CD8-positive, alpha-beta memory T cell (primary cell): Measurements from ENCODE around the gene OPTC. TPM values are rescaled to one million over a fixed set of nuclear protein-coding genes. Genes with fewer than 3 reads are reported as not detected.

ENCODE experiments used
- CTCF ChIA-PET: fragments of 350-600 bp; sonication (Branson Sonifier 250); formaldehyde crosslinking; loops from one replicate; lab custom pipeline; 2021; ENCODE audit warnings: antibody characterized with exemption; lab: Charles Lee
- POLR2A ChIA-PET: fragments of 350-600 bp; sonication (Branson Sonifier 250); formaldehyde crosslinking; loops from one replicate; lab custom pipeline; 2021; ENCODE audit warnings: antibody characterized with exemption; lab: Charles Lee
- DNase-seq, 5 donors: peaks; one replicate each; pipeline versions ENCODE4 v3.0.0 to v3.0.0-alpha.2; 2020 to 2022; ENCODE audit warnings: mixed read lengths in 1 of 5
- H3K27ac ChIP-seq: one replicate; pipeline ENCODE4 v1.7.0; 2013; ENCODE audit warnings: low read depth, mild to moderate bottlenecking, low read length, moderate library complexity
- H3K27me3 ChIP-seq: 2 replicates; pipeline ENCODE4 v1.7.0; 2013; ENCODE audit warnings: low read length, mild to moderate bottlenecking; ENCODE audit not compliant: insufficient read depth, poor library complexity, severe bottlenecking
- H3K36me3 ChIP-seq: 2 replicates; pipeline ENCODE4 v1.7.0; 2013; ENCODE audit warnings: mild to moderate bottlenecking, low read length, moderate library complexity; ENCODE audit not compliant: insufficient read depth
- H3K4me1 ChIP-seq: 2 replicates; pipeline ENCODE4 v1.7.0; 2013; ENCODE audit warnings: mild to moderate bottlenecking, low read length, moderate library complexity; ENCODE audit not compliant: insufficient read depth
- H3K4me3 ChIP-seq: 2 replicates; pipeline ENCODE4 v1.7.0; 2013; ENCODE audit warnings: mild to moderate bottlenecking, low read length
- H3K9me3 ChIP-seq: 2 replicates; pipeline ENCODE4 v1.7.0; 2013; ENCODE audit warnings: mild to moderate bottlenecking, low read length
- H3K27ac Mint-ChIP-seq, 8 donors: one replicate each; pipeline ENCODE4 v1.8.0; 2020 to 2021; ENCODE audit warnings: mixed read lengths in 8 of 8, mild to moderate bottlenecking in 6 of 8, inconsistent platforms in 3 of 8, moderate library complexity in 3 of 8
- H3K27me3 Mint-ChIP-seq, 2 donors: one replicate each; pipeline ENCODE4 v1.8.0; 2020 to 2021; ENCODE audit warnings: mixed read lengths in 2 of 2, mild to moderate bottlenecking in 1 of 2, moderate library complexity in 1 of 2
- H3K36me3 Mint-ChIP-seq, 3 donors: one replicate each; pipeline ENCODE4 v1.8.0; 2020 to 2021; ENCODE audit warnings: mixed read lengths in 3 of 3, inconsistent platforms in 1 of 3, mild to moderate bottlenecking in 1 of 3
- H3K4me1 Mint-ChIP-seq, 3 donors: one replicate each; pipeline ENCODE4 v1.8.0; 2020 to 2021; ENCODE audit warnings: mixed read lengths in 3 of 3, inconsistent platforms in 1 of 3, mild to moderate bottlenecking in 1 of 3
- H3K4me3 Mint-ChIP-seq, 7 donors: one replicate each; pipeline ENCODE4 v1.8.0; 2020 to 2021; ENCODE audit warnings: mixed read lengths in 7 of 7, mild to moderate bottlenecking in 6 of 7, moderate library complexity in 4 of 7, inconsistent platforms in 2 of 7
- H3K9me3 Mint-ChIP-seq, 5 donors: one replicate each; pipeline ENCODE4 v1.8.0; 2020 to 2022; ENCODE audit warnings: mixed read lengths in 5 of 5, mild to moderate bottlenecking in 3 of 5, moderate library complexity in 2 of 5, inconsistent platforms in 1 of 5
- polyA plus RNA-seq: library from polyadenylated mRNA; unstranded; fragments of 300-500 nt; fragmentation: Illumina TruSeq; gene quantifications from one replicate; pipeline ENCODE4 v1.2.3, GENCODE V29; 2021
- total RNA-seq, 2 experiments: library from RNA; stranded (reverse); gene quantifications; one replicate each; pipeline ENCODE4 v1.2.3, GENCODE V29; 2021

Gene OPTC
- total and polyA plus RNA-seq, 3 experiments from 2014 or later = not detected

GRCh38 chr1:203507759-203508158 is 13.8 kb downstream of the OPTC start:
- no peaks in the 10 kb centered on the region for H3K9me3 Mint-ChIP-seq
- no peak for DNase-seq
- POLR2A ChIA-PET = no interaction called here
- peaks cover 3 to 10% of the 10 kb centered on the region in 2 donors for H3K27me3 Mint-ChIP-seq
- H3K27ac ChIP-seq = no peak overlapping the region
- no peaks in the 10 kb centered on the region for H3K36me3 ChIP-seq
- no peaks in the 10 kb centered on the region for H3K9me3 ChIP-seq
- CTCF ChIA-PET = interaction anchor here (0.7 to 1.2 kb wide), 5 partner anchors 9 to 240 kb away, joined by 3 to 6 read pairs (median 3); no protein-coding TSS in a partner anchor
- no peak overlapping the region for H3K4me3 Mint-ChIP-seq
- H3K4me1 ChIP-seq = peaks cover 6% of the 10 kb centered on the region
- no peaks in the 10 kb centered on the region for H3K27me3 ChIP-seq
- no peak overlapping the region for H3K4me3 ChIP-seq
- H3K27ac Mint-ChIP-seq = peak overlapping the region in 1 of 8 donors; percentile 62
- no peaks in the 10 kb centered on the region for H3K36me3 Mint-ChIP-seq
- H3K4me1 Mint-ChIP-seq = peaks cover 1 to 6% (median 5%) of the 10 kb centered on the region in 3 donors

- Mint-ChIP-seq H3K27me3 (peaks cover 5 to 12% of the 10 kb centered on the region in 2 donors), H3K4me3 (no peak overlapping the region), H3K27ac (peak overlapping the region in 3 of 8 donors; percentile 46 to 96 (median 55)), H3K4me1 (peaks cover 3 to 6% (median 5%) of the 10 kb centered on the region in 3 donors), H3K36me3 (no peaks in the 10 kb centered on the region), H3K9me3 (no peaks in the 10 kb centered on the region)
- Histone ChIP-seq H3K4me1 (peaks cover 14% of the 10 kb centered on the region), H3K9me3 (no peaks in the 10 kb centered on the region), H3K36me3 (no peaks in the 10 kb centered on the region), H3K4me3 (no peak overlapping the region), H3K27me3 (no peaks in the 10 kb centered on the region), H3K27ac (no peak overlapping the region)
- ChIA-PET POLR2A (no interaction called here), CTCF (interaction anchor here (0.5 to 1.2 kb wide), 5 partner anchors 8 to 241 kb away, joined by 3 to 6 read pairs (median 3); no protein-coding TSS in a partner anchor)
- DNase-seq = no peak
These were observed 14.6 kb downstream of the OPTC start for GRCh38 chr1:203508463-203509073.

- Mint-ChIP-seq H3K4me3 (no peak overlapping the region), H3K27ac (peak overlapping the region in 2 of 8 donors; percentile 20 to 96), H3K27me3 (peaks cover 7 to 9% of the 10 kb centered on the region in 2 donors), H3K36me3 (no peaks in the 10 kb centered on the region), H3K4me1 (peaks cover 3 to 6% (median 5%) of the 10 kb centered on the region in 3 donors), H3K9me3 (no peaks in the 10 kb centered on the region)
- CTCF ChIA-PET = interaction anchor here (1.2 kb wide), 1 partner anchor 8 kb away, joined by 3 read pairs; no protein-coding TSS in a partner anchor
- Histone ChIP-seq H3K36me3 (no peaks in the 10 kb centered on the region), H3K4me3 (no peak overlapping the region), H3K27me3 (no peaks in the 10 kb centered on the region), H3K27ac (no peak overlapping the region), H3K9me3 (no peaks in the 10 kb centered on the region), H3K4me1 (peaks cover 19% of the 10 kb centered on the region)
- POLR2A ChIA-PET = no interaction called here
- DNase-seq = no peak
These were observed 15.2 kb downstream of the OPTC start for GRCh38 chr1:203509135-203509534.

- CTCF ChIA-PET = interaction anchor here (0.6 kb wide), 1 partner anchor 1766 kb away, joined by 3 read pairs; no protein-coding TSS in a partner anchor
These were observed 17.6 kb downstream of the OPTC start for GRCh38 chr1:203511513-203511912.

GRCh38 chr1:203511930-203512329 is 18.0 kb downstream of the OPTC start:
- Mint-ChIP-seq H3K9me3 (no peaks in the 10 kb centered on the region), H3K27me3 (peaks cover 8 to 15% of the 10 kb centered on the region in 2 donors), H3K4me3 (no peak overlapping the region), H3K36me3 (no peaks in the 10 kb centered on the region), H3K4me1 (peaks cover 0 to 1% (median 0%) of the 10 kb centered on the region in 3 donors), H3K27ac (no peak overlapping the region)
- no peaks in the 10 kb centered on the region for H3K36me3 ChIP-seq
- H3K9me3 ChIP-seq = no peaks in the 10 kb centered on the region
- H3K27ac ChIP-seq = no peak overlapping the region
- H3K4me3 ChIP-seq = no peak overlapping the region
- CTCF ChIA-PET = no interaction called here
- H3K27me3 ChIP-seq = no peaks in the 10 kb centered on the region
- no peak for DNase-seq
- POLR2A ChIA-PET = no interaction called here
- peaks cover 21% of the 10 kb centered on the region for H3K4me1 ChIP-seq

More at GRCh38 chr1:203511513-203511912, 17.6 kb downstream of the OPTC start:
- Mint-ChIP-seq H3K4me3 (no peak overlapping the region), H3K27ac (no peak overlapping the region), H3K27me3 (peaks cover 8 to 15% of the 10 kb centered on the region in 2 donors), H3K36me3 (no peaks in the 10 kb centered on the region), H3K4me1 (peaks cover 0 to 1% (median 0%) of the 10 kb centered on the region in 3 donors), H3K9me3 (no peaks in the 10 kb centered on the region)
- H3K9me3 ChIP-seq = no peaks in the 10 kb centered on the region
- POLR2A ChIA-PET = no interaction called here
- H3K27me3 ChIP-seq = no peaks in the 10 kb centered on the region
- no peak overlapping the region for H3K4me3 ChIP-seq
- H3K4me1 ChIP-seq = peaks cover 21% of the 10 kb centered on the region
- no peak overlapping the region for H3K27ac ChIP-seq
- no peaks in the 10 kb centered on the region for H3K36me3 ChIP-seq
- no peak for DNase-seq

GRCh38 chr1:203512517-203512847 is 18.5 kb downstream of the OPTC start:
- Mint-ChIP-seq H3K9me3 (no peaks in the 10 kb centered on the region), H3K4me3 (no peak overlapping the region), H3K36me3 (no peaks in the 10 kb centered on the region), H3K4me1 (peaks cover 0 to 1% (median 0%) of the 10 kb centered on the region in 3 donors), H3K27ac (peak overlapping the region in 1 of 8 donors; percentile 45), H3K27me3 (peaks cover 8 to 15% of the 10 kb centered on the region in 2 donors)
- DNase-seq = no peak
- Histone ChIP-seq H3K9me3 (no peaks in the 10 kb centered on the region), H3K27ac (no peak overlapping the region), H3K36me3 (no peaks in the 10 kb centered on the region), H3K4me1 (peaks cover 21% of the 10 kb centered on the region), H3K27me3 (no peaks in the 10 kb centered on the region), H3K4me3 (no peak overlapping the region)
- ChIA-PET POLR2A (no interaction called here), CTCF (no interaction called here)

- Mint-ChIP-seq H3K27me3 (peaks cover 8 to 15% of the 10 kb centered on the region in 2 donors), H3K4me3 (no peak overlapping the region), H3K4me1 (peaks cover 0 to 1% (median 0%) of the 10 kb centered on the region in 3 donors), H3K9me3 (no peaks in the 10 kb centered on the region), H3K36me3 (no peaks in the 10 kb centered on the region), H3K27ac (no peak overlapping the region)
- DNase-seq = peak in 1 of 5 donors; percentile 38
- no peak overlapping the region for H3K27ac ChIP-seq
- H3K36me3 ChIP-seq = no peaks in the 10 kb centered on the region
- H3K9me3 ChIP-seq = no peaks in the 10 kb centered on the region
- H3K4me3 ChIP-seq = no peak overlapping the region
- POLR2A ChIA-PET = no interaction called here
- H3K27me3 ChIP-seq = no peaks in the 10 kb centered on the region
- CTCF ChIA-PET = no interaction called here
- peaks cover 21% of the 10 kb centered on the region for H3K4me1 ChIP-seq
These were observed 19.1 kb downstream of the OPTC start for GRCh38 chr1:203512848-203513584.

- ChIA-PET POLR2A (no interaction called here), CTCF (interaction anchor here (1.6 kb wide), 1 partner anchor 10 kb away, joined by 3 read pairs; no protein-coding TSS in a partner anchor)
- Histone ChIP-seq H3K27ac (no peak overlapping the region), H3K36me3 (no peaks in the 10 kb centered on the region), H3K27me3 (no peaks in the 10 kb centered on the region), H3K4me3 (no peak overlapping the region), H3K9me3 (no peaks in the 10 kb centered on the region), H3K4me1 (peaks cover 21% of the 10 kb centered on the region)
- H3K4me1 Mint-ChIP-seq = peaks cover 0 to 1% (median 0%) of the 10 kb centered on the region in 3 donors
- H3K9me3 Mint-ChIP-seq = no peaks in the 10 kb centered on the region
- no peak overlapping the region for H3K27ac Mint-ChIP-seq
- no peak overlapping the region for H3K4me3 Mint-ChIP-seq
- peaks cover 8 to 15% of the 10 kb centered on the region in 2 donors for H3K27me3 Mint-ChIP-seq
- no peak for DNase-seq
- no peaks in the 10 kb centered on the region for H3K36me3 Mint-ChIP-seq
These were observed 19.7 kb downstream of the OPTC start for GRCh38 chr1:203513585-203514031.
